Hematopoietic multipotent progenitor cell treated with erythropoietin and hydrocortisone succinate and interleukin-3 and kit ligand, for 15 days (in vitro differentiated cells): Measurements from ENCODE around the gene SLC25A12.
A peak's percentile ranks its signal among the peaks of the same experiment; 100 is the strongest.
"Not testable (repeated sequence)": the region's sequence is repeated elsewhere in the genome, so short reads cannot be mapped to it uniquely, and the experiment has no call there.

Experiments used
- DNase-seq: peaks from one replicate; pipeline ENCODE4 v3.0.0-alpha.2; 2015; ENCODE audit warnings: low spot score

Gene SLC25A12

GRCh38 chr2:171893824-171894611, at the start of gene SLC25A12:
TSS of gene SLC25A12 (minus strand) at chr2:171894244. CDS start at chr2:171894214, 30 bp downstream.
- peak; percentile 78 for DNase-seq

GRCh38 chr2:171941316-171941699, 47.3 kb upstream of the SLC25A12 start:
- no peak for DNase-seq

GRCh38 chr2:171939743-171940071, 45.7 kb upstream of the SLC25A12 start:
- no peak for DNase-seq

- DNase-seq, result no peak
These were observed 45.2 kb upstream of the SLC25A12 start for GRCh38 chr2:171939058-171939742.

GRCh38 chr2:171930385-171930784, 36.3 kb upstream of the SLC25A12 start:
- DNase-seq, result no peak

- peak; percentile 6 for DNase-seq
These were observed 30.3 kb upstream of the SLC25A12 start for GRCh38 chr2:171924170-171924942.

- DNase-seq, result peak; percentile 11
These were observed 29.2 kb upstream of the SLC25A12 start for GRCh38 chr2:171923206-171923605.

GRCh38 chr2:171922230-171923022, 28.4 kb upstream of the SLC25A12 start, which contains the start of gene HAT1:
TSS of gene HAT1 (plus strand) at chr2:171922461. CDS start at chr2:171922501, 40 bp downstream.
- peak; percentile 99 for DNase-seq

- DNase-seq, result no peak
These were observed 27.9 kb upstream of the SLC25A12 start for GRCh38 chr2:171921970-171922229.

- DNase-seq, result no peak
These were observed 25.4 kb upstream of the SLC25A12 start for GRCh38 chr2:171919453-171919852.

- DNase-seq, result no peak
These were observed 19.5 kb upstream of the SLC25A12 start for GRCh38 chr2:171913517-171913916.

GRCh38 chr2:171910494-171910893, 16.4 kb upstream of the SLC25A12 start:
- no peak for DNase-seq

- DNase-seq, result no peak
These were observed 15.2 kb upstream of the SLC25A12 start for GRCh38 chr2:171909266-171909665.

- DNase-seq, result no peak
These were observed 14.2 kb upstream of the SLC25A12 start for GRCh38 chr2:171908235-171908634.

- no peak for DNase-seq
These were observed 8.9 kb upstream of the SLC25A12 start for GRCh38 chr2:171902840-171903420.

GRCh38 chr2:171899623-171900282, 5.7 kb upstream of the SLC25A12 start:
- DNase-seq, result not testable (repeated sequence)

- DNase-seq, result no peak
These were observed 1.7 kb upstream of the SLC25A12 start for GRCh38 chr2:171895786-171896185.

GRCh38 chr2:171894612-171894947, 536 bp upstream of the SLC25A12 start:
- DNase-seq, result no peak

GRCh38 chr2:171893196-171893823, 734 bp downstream of the SLC25A12 start:
- DNase-seq, result no peak

- no peak for DNase-seq
These were observed 4.2 kb downstream of the SLC25A12 start for GRCh38 chr2:171889808-171890207.

GRCh38 chr2:171889333-171889732, 4.7 kb downstream of the SLC25A12 start:
- no peak for DNase-seq
